Stimulated activated CD8-positive, alpha-beta memory T cell treated with anti-CD3 and anti-CD28 coated beads, Interleukin-7, amount 100 ng/mL, for 4 hours (primary cell): ENCODE results near the gene CCL16.

Experiments used
- DNase-seq, 2 donors: peaks; one replicate each; pipeline ENCODE4 v3.0.0-alpha.2; 2020; ENCODE audit warnings: low read depth in 2 of 2

CCL16 gene

DNA sequence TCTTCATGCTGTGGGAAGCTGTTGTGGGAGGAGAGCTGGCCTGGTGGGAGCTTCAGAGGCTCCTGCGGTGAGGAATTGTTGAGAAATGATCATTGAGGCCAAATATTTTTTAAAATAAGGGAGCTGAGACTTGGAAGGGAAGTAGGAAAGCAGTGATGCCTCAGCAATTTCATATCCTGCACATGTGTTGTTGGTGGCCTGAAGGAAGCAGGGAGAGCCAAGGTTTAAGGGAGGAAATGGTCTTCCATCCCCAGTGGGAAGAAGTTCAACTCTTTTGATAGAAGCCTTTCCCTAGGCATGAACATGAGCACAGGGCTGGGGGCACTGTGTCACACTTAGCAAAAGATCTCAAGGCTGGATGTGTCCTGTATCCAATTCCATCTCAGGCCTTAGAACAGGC lies 5.3 kb upstream of the CCL16 start, which contains the start of gene CCL14:
CCL14 (minus strand) TSS at position 87 of the 400 bp plus-strand sequence; CDS start at position 7, 80 bp downstream.
- no peak for DNase-seq

DNA sequence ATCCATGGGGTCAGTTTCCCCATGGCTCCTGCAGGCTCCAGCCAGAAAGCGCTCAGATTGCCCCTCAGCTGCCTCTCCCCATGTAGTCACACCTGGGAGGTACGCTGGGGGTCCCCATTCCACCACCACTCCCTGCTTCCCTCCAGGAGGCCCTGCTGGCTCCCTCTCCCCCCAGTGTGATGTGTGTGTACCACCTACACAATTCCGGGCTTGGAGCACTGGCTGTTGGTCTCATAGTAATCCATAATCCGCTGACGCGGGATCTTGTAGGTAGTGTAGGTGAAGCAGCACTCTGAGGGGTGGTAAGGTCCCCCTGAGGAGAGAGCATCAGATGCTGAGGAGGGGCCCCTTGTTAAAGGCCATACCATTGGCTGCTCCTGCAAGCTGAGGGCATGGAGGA lies 2.8 kb upstream of the CCL16 start:
- no peak for DNase-seq

DNA sequence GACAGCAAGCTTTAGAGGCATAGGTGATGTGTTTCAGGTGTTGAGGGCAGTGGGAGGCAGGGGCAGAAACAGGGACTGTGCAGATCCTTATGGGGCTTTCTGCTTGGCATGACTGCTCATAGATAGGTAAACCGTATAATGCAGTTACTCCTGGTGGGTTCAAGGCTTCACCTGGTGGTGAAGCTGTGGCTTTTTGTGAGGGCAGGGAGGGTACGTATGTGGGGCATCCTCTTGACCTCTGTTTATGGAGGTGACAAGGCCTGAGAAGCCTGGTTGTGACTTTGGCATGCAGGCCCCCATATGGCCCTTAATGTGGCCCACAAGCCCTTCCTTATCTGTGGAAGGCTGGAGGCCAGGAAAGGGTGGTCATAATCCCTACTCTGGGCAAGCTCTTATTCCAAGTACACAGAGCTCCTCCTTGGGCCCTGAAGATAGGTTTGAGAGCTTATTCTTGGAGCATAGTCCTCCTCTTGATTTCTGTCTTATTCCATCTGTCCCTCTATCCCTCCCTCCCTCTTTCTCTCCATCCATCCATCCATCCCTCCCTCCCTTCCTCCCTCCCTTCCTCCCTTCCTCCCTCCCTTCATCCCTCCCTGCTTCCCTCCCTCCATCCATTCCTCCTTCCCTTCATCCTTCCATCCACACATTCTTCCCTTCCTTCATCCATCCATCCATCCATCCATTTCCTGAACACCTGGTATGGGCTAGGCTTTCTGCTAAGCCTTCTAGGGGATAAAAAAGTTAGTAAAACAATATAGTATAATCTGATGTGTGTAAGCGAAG lies 1.3 kb upstream of the CCL16 start:
- DNase-seq = no peak

DNA sequence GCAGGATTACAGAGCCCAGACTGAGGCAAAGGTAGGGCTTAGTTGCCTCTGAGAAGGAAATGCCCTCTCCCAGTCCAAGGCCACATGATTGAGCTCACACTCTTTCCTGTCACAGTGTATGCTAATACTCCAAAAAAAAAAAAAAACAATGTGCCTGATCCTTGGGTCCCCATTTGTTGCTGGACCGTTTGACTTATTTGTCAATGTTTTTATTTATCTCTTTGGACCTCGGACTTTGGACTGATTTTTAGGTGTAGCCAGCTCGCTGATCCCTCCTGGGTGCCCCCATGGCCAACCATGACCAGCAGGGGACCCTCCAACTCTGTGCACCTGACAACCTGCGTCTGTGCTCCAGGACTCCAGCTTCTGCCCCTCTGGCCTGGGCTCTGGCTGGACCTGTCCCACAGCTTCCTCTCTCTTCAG lies 622 bp upstream of the CCL16 start:
- no peak for DNase-seq

DNA sequence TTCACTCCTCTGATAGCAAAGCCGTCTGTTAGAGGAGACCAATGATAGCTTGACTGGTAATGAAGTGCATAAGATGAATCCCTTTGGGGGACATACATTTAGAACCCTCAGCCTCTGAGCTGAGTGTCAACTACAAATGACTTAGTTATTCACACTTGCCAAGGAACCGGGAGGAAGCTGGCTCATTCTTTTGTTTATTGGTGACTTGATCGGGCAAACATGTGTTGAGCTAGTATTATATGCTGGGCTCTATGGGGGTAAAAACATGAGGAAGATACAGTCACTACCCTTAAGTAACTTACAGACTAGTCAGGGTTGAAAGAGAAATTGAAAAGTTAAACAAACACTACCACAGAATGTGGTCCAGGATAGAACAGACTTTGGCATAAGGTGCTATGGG lies 3.0 kb downstream of the CCL16 start:
- no peak for DNase-seq

DNA sequence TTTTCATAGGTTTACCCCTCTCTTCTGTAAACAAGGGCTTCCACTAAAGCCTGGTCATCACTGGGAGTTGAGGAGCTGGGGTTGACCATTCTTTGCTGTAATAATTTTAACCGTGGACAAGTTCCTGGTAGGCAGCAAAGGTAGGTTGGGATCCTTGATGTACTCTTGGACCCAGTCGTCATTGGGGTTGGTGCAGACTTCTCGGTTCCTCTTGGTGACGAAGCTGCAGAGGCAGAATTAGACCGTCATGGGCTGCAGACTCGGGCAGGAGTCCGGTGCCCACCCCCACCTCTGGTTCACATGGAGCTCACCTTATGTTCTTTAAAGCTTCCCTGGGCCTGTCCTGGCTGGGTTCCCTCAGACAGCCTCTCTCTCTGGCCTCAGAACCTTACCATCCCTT lies 3.8 kb downstream of the CCL16 start:
- DNase-seq = no peak

DNA sequence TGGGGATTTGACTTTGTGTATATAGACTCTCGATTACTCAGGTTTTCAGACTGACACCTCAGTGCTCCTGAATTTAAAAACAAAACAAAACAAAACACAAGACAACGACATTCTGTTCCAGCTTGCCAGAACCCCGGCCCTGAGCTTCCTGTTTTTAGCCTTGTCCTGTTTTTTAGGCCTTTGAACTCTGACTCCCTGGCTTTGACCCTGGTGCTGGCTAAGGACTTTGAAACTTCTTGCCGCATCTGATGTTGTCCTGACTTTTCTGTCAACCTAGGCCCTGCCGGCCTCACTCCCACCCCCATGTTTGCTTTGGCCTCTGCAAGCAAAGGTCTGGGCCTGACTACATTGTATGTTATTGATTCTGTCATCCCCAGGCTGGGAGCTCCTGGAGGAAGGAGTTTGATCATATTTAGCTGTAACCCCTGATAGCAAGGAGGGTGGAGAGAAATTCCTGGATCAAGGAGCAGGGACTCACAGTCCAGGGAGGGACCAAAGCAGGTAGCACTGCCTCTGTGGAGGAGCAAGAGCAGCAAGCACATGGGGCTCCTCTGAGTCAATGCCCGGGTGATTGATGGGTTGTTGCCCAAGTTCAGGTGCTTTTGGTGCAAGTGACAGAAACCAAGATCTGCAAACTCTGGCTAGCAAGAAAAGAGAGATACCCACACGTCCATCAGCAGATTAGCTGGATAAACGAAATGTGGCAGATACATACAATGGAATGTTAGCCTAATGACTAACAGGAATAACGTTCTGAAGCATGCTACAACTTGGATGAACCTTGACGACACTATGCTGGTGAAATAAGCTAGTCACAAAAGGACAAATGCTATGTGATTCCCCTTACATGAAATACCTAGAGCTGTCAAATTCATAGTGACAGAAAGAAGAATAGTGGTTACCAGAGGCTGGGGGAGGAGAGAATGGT lies 7.7 kb downstream of the CCL16 start:
- DNase-seq = no peak

DNA sequence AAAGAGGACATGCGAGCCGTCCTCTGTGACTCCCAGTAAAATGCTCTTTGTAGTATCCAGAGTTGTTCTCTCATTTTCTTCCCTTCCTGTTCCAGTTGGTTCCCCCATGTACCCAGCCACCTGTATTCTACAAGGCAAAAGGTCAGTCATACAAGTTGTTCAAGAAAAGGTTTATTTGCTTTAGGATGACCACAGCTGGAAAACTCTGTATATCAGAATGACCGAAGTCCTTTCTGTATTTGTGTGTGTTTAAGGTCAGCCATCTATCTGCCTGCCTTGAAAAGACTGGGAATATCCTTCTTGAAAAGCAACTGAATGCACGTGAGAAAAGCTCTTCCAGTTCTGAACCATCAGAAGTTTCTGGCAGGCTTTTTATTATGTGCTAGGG lies 8.4 kb downstream of the CCL16 start:
- DNase-seq = no peak

DNA sequence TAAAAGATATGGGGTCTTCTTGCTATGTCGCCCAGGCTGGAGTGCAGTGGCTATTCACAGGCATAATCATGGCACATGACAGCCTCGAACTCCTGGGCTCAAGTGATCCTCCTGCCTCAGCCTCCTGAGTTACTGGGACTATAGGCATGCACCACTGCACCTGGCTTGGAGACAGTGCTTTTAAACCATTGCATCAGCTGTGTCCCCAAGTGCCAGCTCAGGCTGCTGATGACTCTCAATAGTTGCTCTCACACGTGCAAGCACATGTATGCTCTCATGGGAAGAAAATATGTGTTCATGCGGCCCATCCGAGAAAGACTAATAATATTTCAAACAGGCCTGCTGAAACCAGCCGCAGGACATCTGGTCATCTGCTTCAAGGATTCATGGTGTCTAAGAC lies 8.8 kb downstream of the CCL16 start:
- no peak for DNase-seq

DNA sequence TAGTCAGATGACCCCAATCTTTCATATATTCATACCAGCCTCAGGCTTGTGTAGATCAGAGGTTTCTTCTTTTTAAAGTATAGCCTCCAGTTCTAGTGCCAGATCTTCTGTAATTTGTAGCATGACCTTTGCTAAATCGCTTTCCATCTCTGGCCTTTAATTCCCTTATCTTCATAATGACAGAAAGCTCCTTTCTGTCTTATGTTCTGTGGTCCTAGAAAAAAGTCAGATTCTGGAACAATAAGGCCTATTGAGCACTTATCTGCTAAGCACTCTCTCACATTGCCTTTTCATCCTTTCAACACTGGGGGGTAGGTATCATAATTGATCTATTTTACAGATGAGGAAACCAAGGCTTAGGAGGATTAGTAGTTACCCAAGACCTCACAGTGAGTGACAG lies 9.2 kb downstream of the CCL16 start:
- no peak for DNase-seq

DNA sequence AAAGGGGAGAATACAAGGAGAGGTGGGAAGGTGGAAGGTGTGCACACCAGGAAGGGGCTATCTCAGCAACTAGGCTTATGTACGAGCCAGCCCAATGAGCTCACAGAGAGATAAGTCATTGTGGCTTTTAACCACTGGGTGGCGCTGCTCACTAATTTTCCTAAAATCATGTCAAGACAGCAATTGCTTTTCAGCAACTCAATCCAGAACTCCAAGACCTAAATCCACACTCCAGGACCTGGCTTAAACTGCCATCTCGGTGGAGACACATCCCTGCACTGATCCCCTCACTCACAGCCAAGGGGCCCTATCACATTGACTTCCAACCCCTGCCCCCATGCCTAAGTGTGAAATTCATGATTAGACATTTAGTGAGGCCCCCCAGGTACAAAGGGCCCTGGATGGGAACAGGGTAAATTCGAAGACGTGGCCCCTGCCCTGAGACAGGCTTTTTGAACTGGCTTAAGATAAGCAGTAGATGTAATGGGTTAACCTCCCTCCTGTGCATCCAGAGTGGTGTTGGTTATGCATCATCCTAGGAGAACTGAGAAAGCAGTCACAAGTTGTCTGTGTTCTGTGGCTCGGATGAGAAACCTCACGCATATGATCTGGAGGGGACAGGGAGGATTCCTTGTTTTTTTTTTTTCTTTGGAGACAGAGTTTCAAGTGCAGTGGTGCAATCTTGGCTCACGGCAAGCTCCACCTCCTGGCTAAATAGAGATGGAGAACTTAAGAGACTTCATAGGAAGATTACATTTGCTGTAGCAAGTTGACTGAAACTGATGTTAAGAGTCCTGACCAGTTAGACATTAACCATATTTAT lies 11.5 kb downstream of the CCL16 start:
- DNase-seq = peak; percentile 43 to 55

DNA sequence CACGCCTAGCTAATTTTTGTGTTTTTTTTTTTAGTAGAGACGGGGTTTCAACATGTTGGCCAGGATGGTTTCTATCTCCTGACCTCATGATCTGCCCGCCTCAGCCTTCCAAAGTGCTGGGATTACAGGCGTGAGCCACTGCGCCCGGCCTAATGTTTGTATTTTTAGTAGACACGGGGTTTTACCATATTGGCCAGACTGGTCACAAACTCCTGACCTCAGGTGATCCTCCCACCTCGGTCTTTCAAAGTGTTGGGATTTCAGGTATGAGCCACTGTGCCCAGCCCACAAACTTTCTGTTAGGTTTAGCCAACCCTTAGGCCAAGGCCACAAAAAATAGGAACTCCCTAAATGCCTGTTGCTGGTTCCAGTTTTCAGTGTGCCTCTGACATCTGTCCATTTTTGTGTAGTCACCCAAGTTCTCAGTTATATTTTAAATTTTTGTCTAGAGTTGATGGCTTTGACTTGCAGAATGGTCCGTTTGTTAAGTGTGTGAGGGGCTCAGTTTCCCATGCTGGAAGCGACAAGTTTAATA lies 12.7 kb downstream of the CCL16 start:
- DNase-seq = no peak

DNA sequence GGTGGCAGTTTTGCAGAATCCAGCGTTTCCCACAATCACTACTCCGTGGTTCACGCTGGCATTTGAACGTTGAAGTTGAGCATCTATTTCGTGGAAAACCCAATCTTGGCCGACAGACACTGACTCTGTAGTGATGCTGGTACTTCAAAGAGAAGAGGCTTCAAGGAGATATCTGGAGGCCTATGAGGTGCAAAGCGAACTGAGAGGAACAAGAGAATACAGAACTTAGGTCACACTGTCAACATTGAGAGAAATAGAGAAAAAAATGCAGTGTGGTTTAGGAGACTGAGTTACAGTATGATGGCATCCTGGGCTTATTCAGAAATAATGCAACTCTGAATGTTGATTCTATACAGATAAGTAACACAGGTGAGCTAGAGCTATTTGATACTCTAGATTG lies 16.0 kb downstream of the CCL16 start:
- no peak for DNase-seq

DNA sequence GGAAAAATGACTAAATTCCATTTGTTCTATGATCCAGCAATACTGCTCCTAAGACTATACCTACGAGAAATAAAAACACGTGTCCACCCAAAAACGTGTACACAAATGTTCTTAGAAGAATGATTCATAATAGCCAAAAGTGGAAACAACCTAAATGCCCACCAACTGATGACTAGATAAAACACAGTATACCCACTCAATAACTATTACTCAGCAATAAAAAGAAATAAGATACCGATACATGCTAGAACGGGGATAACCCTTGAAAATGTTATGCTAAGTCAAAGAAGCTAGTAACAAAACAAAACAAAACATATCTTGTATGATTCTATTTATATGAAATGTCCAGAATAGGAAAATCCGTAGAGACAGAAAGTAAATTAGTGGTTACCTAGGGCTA lies 17.6 kb downstream of the CCL16 start:
- DNase-seq = no peak

DNA sequence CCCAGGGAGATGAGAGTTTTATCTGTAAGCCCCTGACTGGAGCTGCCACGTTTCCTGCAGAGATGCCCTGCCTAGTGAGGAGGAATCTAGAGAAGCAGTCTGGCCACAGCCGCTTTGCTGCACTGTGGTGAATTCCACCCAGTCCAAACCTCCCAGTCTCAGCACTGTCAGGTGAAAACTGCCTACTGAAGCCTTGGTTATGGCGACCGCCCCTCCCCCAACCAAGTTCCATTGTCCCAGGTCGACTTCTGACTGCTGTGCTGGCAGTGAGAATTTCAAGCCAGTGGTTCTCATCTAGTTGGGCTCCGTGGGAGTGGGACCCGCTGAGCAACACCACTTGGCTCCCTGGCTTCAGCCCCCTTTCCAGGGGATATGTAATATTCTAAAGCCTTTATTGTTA lies 27.6 kb downstream of the CCL16 start:
- no peak for DNase-seq

DNA sequence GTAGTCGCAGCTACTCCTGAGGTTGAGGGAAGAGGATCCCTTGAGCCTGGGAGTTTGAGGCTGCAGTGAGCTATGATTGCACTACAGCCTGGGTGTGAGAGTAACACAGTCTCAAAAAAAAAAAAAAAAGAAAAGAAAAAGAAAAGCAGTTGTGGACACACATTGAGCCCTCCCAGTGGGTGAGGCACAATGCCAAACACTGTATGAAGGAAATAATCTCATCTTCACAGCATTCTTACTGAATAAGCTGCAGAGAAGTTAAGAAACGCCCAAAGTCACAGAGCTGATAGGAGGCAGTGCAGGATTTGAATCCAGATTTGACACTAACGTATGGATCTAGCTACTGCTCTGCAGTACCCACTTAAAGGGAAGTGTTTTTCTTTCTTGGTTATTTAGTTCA lies 31.9 kb downstream of the CCL16 start:
- no peak for DNase-seq

DNA sequence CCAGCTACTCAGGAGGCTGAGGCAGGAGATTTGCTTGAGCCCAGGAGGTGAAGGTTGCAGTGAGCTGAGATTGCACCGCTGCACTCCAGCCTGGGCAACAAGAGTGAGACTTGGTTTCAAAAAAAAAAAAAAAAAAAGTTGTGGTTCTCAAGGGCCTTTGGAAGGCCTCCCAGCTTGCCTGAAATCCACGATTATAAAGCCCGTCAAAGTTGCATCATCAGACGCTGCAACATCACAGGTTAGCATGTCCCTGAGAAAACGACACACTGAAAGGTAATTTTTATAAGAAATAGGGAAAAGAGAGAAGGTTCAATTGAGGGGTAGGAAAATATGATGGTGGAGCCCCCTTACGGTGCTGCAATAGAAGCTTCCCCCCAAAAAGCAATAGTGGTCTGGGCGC lies 33.2 kb downstream of the CCL16 start:
- DNase-seq = no peak

DNA sequence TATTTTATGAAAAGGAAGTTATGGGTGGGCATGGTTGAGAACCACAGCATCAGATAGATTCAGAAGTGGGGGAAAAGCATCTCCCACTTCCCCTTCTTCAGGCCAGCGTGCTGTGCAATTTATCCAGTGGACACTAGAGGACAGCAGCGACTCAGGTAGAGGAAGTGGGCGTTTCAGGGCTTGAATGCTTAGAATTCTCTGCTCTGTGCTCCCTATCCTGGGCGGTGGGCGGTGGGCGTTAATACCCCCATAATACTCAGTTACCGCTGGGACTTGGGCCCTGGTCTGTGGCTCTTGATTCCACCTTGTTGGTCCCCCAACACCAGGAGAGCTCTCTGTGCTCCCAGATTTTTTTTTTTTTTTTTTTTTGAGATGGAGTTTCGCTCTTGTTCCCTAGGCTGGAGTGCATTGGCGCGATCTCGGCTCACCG lies 34.1 kb downstream of the CCL16 start:
- DNase-seq = peak; percentile 15 to 30

DNA sequence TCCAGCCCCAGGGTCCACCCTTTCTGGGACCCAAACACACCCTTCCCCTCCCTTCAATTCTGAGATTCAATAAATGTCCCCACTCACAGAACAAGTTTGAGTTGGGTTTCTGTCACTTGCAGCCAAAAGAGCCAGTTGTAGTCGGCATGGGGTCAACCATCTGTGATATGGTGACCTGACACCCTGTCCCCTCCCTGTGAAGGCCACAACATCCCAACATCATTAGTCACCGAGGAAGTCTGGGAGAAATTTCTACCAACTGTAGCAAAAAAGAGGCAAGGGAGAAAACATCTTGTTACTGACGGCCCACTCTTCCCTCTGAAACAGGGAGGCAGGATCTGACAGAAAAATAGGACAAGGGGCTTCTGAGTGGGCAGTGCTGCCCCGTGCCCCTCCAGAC lies 37.1 kb downstream of the CCL16 start:
- DNase-seq = no peak

DNA sequence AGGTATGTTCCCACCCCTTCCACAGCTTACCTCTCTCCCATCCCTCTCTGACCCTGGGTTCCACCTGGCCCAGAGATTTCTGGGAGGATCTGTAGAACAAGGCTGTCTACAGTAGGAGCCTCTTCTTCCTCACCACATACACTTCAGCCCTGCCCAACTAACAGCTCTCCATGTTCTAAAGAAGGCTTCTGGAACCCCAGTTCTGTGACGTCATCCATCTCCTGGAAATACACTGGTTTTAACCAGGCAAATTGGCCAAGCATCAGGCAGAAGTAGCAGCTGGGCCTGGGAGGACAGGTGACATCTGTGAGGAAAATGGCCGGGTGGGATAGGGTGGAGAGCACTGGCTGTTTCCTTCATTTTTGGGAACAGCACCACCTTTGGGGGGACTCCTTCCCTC lies 37.8 kb downstream of the CCL16 start, which contains the start of gene LYZL6:
LYZL6 (minus strand) TSS at position 177 of the 400 bp plus-strand sequence. CDS start 4,357 bp downstream, outside the sequence.
- DNase-seq = no peak

DNA sequence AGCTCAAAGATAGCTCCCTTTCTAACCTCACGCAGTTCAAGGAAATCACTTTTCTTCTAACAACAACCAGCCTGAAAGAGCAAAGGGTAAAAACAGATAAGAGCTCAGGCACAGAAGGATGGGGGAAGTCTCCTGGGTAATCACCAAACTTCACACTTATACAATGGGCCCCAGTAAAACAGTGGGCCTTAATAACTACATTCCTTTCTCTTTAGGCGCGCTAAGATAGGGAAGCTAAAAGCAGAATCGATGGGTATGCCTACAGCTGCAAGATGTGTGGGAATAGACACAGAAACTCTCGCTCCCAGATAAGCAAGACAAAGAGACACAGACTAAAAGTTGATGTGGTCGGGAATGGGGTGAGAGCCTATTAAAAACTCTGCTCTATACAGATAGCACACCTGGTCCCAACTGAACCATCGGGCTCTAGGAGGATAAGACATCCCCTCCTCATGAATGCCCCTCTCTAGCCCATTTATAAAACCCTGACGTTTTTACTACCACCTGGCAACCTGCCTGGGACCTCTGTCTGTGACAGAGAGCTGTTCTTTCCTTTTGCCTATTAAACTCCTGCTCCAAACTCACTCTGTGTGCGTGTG lies 38.6 kb downstream of the CCL16 start:
- no peak for DNase-seq
